ENCODE measurements around the gene RASAL1. TPM values are rescaled to one million over a fixed set of nuclear protein-coding genes. Genes with fewer than 3 reads are reported as not detected.

The RASAL1 gene
- total RNA-seq, 4 donors from 2014 or later = not detected

- no peak for DNase-seq (ENCODE audit: low spot score)
- no peak for ATAC-seq (ENCODE audit: low FRiP score)
- TF ChIP-seq CTCF (IDR thresholded peaks at IDR 0.05) = no peak
Observed at GRCh38 chr12:113073586-113073985, 62.0 kb downstream of the RASAL1 start.

GRCh38 chr12:113072136-113072535 is 63.4 kb downstream of the RASAL1 start:
- TF ChIP-seq CTCF (IDR thresholded peaks at IDR 0.05) = no peak
- no peak for ATAC-seq (ENCODE audit: low FRiP score)
- no peak for DNase-seq (ENCODE audit: low spot score)

GRCh38 chr12:113071135-113072112 is 64.1 kb downstream of the RASAL1 start:
- ATAC-seq (ENCODE audit: low FRiP score) = no peak
- no peak for TF ChIP-seq CTCF (IDR thresholded peaks at IDR 0.05)

GRCh38 chr12:113070117-113070906 is 65.2 kb downstream of the RASAL1 start:
- DNase-seq (ENCODE audit: low spot score) = no peak
- ATAC-seq (ENCODE audit: low FRiP score) = no peak
- no peak for TF ChIP-seq CTCF (IDR thresholded peaks at IDR 0.05)

More at GRCh38 chr12:113071135-113072112, 64.1 kb downstream of the RASAL1 start:
- DNase-seq (ENCODE audit: low spot score) = no peak

GRCh38 chr12:113069751-113070116 is 65.8 kb downstream of the RASAL1 start:
- DNase-seq (ENCODE audit: low spot score) (no peak), ATAC-seq (ENCODE audit: low FRiP score) (no peak)
- TF ChIP-seq CTCF (IDR thresholded peaks at IDR 0.05) = no peak

- no peak for DNase-seq (ENCODE audit: low spot score)
- ATAC-seq (ENCODE audit: low FRiP score) = no peak
- no peak for TF ChIP-seq CTCF (IDR thresholded peaks at IDR 0.05)
Observed at GRCh38 chr12:113069149-113069548, 66.4 kb downstream of the RASAL1 start.

Data from omental fat pad (tissue), 4 donors.